NCI-H1436 treated with DMSO at 0.1 percent for 48 hours (cell line): ENCODE measurements around the gene ANKUB1.

Experiments used
- DNase-seq: peaks from one replicate; lab custom pipeline; 2025; lab: John Stamatoyannopoulos, UW

ANKUB1 gene

DNA sequence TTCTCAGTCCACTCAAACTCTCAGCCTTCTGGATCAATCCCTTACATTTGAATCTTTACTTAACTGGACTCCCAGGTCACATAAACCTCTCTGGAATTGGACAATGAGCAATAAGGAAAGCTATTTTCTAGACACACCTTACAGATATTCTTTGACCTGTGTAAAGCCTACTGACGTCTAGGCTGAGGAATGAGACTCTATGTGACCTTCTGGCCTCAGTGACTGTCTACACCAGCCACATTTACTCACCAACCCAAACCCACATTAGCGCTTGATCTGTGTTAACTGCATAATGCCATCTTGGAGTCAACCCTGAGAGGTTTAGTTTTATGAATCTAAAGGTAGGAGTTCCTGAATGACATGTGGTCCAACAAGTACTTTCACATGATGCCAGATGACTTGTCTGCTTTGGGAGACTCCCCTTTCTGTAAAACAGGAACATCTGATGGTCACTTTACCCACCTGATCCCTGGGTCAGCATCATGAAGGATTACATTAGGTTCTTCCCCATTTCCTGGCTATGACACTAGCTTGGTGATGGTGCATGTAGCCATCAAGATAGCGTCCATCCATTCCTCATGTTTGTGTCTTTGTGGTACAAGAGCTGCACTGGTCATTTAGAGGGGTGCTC, 28.7 kb downstream of the ANKUB1 start:
- no peak for DNase-seq

DNA sequence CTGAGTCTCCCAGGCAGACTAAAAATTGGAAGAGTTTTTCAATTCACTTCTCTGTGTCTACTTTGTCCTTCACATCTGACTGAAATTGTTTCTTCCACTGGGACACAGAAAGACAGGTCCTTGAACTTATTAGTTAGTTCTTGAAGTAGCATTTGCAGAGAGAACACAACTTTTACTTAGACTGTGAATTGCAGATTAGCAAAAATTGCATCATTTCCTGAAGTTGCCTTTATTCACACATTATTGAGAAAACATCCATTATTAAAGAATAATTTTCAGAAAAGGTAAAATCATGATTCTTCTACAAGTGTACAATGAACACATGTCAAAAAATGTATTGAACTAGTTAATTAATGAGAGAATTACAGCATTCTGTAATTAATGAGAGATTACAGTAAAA, 38.6 kb downstream of the ANKUB1 start:
- DNase-seq, result no peak

GRCh38 chr3:149752788-149753136, 39.6 kb downstream of the ANKUB1 start:
- DNase-seq, result no peak

DNA sequence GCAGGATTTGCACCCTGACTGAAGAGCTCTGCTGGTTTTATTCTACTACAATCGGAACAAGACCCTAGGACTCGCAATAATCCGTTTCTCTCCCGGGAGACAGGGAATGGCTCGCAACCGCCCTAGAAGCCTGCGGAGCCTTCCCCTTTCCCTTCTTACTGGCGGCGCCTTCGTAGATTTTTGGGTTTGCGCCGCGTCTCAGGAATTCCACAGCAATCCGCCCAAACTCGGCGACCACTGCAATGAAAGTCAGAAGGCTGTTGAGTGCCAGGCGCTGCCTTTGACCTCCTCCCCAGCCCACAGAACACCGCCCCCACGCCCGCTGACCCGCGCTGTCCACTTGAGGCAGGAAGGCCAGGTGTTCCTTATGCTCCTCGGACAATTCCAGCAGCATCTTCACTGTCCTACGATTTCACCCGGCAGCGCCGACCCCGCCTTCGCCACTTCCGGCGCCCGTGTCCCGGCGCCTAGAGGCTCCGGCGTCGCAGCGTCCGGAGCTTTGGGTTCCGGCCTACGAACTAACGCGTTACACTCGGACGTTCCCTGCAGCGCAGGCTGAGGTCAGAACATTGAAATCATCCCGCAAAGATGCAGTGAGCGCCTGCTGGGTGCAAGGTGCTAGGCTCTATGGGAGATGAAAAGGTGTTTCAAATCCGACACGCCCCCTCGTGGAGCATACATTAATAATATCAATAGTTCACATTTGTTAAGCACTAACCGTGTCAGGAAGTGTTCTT, 40.1 kb downstream of the ANKUB1 start, which contains the start of gene COMMD2:
TSS of gene COMMD2 (minus strand) at position 439 of the 737 bp plus-strand sequence. CDS start at position 394, 45 bp downstream.
- DNase-seq, result peak; percentile 64

GRCh38 chr3:149751551-149751950, 40.8 kb downstream of the ANKUB1 start:
- DNase-seq, result no peak

DNA sequence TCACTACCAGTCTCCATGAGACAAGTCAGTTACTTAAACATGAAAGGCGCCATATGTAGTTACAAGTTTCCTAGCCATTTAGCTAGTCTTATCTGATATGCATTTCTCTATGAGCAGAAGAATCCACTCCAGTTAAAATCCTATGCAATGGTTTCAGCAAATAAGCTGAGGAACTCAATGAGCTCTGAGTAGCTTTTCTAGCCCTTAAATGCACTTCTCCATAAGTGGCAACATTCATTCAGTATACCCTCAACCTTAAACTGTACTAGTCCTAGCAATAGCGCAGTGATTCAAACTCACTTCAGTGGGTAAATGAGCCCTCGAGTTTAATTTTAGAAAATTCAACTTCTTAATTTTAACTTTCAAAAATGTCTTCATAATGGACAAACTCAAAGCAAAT, 47.7 kb downstream of the ANKUB1 start:
- no peak for DNase-seq

DNA sequence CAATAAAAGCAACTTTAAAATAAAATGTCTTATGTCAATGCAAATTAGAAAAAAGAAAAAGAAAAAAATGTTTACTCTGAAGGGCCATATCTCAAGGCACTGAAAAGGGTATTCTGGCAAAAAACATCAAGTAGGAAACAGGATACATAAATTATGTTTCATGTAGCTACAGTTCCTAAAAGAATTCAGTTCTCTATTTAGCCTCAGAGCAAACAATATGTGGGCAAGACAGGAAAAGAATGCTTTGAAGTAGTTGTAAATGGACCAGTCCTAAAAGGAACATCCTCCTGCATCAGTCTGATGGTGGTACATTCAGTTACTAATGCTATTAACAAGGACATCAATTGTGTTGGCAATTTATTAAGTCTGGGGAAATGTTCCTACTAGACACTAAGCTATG, 48.2 kb downstream of the ANKUB1 start:
- DNase-seq, result no peak

DNA sequence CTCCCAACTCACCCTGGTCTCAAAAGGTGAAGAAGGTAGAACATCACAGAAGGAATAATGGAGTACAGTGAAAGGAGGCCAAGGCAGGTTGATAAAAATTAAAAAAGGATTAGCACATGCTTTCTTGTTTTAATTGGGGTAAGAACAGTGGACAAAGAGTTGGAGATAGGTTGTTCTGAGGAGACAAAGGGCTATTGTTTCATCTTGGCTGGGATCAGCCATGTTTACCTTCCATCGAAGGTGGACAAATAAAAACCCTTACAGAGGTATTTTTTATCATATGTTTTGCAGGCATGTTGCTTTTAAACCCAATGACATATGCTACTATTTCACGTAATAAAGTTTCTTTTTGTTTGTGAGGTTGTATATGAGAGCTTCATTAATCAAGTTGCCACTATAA, 53.0 kb downstream of the ANKUB1 start:
- DNase-seq, result no peak

GRCh38 chr3:149738876-149739275, 53.5 kb downstream of the ANKUB1 start:
- DNase-seq, result no peak

- DNase-seq, result no peak
These were observed 55.5 kb downstream of the ANKUB1 start for GRCh38 chr3:149736953-149737205.

- no peak for DNase-seq
These were observed 56.0 kb downstream of the ANKUB1 start for GRCh38 chr3:149736175-149736952.

DNA sequence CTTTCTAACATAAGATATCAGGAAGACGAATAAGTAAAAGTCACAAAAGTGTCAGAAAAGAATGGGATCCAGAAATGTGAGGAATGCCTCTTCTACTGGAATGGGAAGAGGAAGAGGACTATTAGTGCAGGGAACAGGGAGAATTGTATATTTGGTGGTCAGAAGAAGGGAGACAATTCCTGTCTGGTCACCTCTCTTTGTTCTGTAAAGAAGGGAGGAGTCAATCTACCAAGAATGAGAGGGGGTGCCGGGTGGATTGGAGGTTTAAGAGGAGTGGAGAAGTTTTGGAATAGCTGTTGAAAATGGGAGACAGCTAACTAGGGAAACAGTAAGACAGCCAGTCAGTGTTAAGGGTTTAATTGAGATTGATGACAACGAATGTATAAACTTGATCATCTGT, 60.1 kb downstream of the ANKUB1 start:
- no peak for DNase-seq

DNA sequence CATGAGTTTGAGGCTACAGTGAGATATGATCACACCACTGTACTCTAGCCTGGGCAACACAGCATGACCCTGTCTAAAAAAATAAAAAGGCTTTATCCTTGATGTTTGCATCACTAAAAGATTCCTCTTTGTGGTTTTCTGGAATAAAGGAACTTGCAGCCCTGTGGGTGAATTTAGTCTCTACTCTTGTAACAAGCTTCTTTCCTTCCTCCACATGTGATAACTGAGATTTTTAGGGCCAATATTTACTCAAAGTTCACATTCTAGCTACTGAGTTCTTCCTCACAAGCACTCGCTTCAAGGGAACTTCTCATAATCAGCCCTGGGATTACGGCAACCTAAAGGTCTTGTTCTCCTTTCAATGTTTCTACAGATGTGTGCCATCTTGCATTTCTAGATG, 64.7 kb downstream of the ANKUB1 start:
- no peak for DNase-seq

- DNase-seq, result no peak
These were observed 65.5 kb downstream of the ANKUB1 start for GRCh38 chr3:149726716-149727407.

GRCh38 chr3:149723781-149724180, 68.6 kb downstream of the ANKUB1 start:
- no peak for DNase-seq

DNA sequence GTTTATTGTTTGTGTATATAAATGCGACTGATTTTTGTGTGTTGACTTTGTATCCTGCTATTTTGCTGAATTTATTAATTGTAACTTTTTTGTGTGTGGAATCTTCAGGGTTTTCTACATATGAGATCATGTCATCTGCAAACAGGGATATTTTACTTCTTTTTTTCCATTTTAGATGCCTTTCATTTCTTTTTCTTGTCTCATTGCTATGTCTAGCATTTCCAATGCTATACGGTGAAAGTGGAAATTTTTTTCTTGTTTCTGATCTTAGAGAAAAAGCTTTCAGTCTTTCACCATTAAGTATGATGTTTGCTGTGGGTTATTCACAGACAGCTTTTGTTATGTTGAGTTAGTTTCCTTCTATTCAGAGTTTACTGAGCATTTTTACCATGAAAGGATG, 71.4 kb downstream of the ANKUB1 start:
- DNase-seq, result no peak

GRCh38 chr3:149717391-149718056, 74.8 kb downstream of the ANKUB1 start:
- peak; percentile 16 for DNase-seq

GRCh38 chr3:149716984-149717383, 75.4 kb downstream of the ANKUB1 start:
- DNase-seq, result no peak

- no peak for DNase-seq
These were observed 77.1 kb downstream of the ANKUB1 start for GRCh38 chr3:149715247-149715646.

- DNase-seq, result no peak
These were observed 78.4 kb downstream of the ANKUB1 start for GRCh38 chr3:149713730-149714654.
